GM19043 (cell line): Measurements from ENCODE around the gene ZNF777.
A peak's percentile ranks its signal among the peaks of the same experiment; 100 is the strongest.

Experiments
- ATAC-seq: cut with Tn5 transposase; IDR thresholded peaks from one replicate; pipeline ENCODE4 v1.9.1; 2021; ENCODE audit warnings: low read depth; ENCODE audit not compliant: unreplicated experiment

ZNF777 gene

DNA sequence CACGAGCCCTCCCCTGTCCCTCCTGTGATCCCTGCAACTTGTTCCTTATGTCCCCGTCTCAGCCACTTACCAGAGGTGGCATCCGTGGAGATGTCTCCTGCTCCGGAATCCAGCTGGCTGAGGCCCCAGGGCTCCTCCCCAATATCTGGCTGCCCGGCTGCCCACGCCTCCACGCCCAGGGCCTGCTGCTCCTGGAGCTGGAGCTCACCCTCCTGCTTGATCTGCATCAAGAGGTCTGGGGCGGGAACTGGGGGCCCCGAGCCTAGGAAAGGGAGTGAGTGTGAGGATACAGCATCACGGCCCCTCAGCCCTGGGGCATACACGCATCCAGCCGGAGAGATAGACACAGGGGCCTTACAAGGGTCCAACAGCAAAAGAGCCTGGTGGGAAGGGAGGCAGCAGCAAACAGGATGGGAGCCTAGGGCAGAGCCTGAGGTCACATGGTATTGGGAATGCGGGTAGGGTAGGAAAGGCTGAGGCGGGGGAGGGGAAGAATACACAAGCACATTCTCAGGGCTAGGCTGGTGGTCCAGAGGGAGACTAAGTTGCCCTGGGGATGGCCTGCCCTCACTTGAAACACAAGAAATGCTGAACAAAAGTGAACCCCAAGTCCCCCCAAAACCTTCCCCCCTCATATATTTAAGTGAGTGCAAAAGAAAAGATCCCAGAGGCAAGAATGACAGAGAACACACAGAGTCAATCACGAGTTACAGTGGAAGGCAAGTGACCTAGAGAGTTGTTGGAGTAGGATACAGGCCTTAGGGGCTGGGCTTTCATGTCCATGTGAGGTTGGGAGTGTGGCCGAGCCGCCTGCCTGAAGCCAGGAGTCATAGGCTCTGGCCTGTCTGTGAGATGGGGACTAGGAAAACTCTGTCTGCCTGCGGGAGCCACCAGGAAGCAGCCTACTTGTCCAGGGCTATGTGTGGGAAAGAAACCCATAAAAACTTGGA lies 16.9 kb upstream of the ZNF777 start:
- ATAC-seq = no peak

GRCh38 chr7:149476791-149477190 lies 15.9 kb upstream of the ZNF777 start:
- ATAC-seq = no peak

GRCh38 chr7:149475121-149476045 lies 14.5 kb upstream of the ZNF777 start:
- no peak for ATAC-seq

DNA sequence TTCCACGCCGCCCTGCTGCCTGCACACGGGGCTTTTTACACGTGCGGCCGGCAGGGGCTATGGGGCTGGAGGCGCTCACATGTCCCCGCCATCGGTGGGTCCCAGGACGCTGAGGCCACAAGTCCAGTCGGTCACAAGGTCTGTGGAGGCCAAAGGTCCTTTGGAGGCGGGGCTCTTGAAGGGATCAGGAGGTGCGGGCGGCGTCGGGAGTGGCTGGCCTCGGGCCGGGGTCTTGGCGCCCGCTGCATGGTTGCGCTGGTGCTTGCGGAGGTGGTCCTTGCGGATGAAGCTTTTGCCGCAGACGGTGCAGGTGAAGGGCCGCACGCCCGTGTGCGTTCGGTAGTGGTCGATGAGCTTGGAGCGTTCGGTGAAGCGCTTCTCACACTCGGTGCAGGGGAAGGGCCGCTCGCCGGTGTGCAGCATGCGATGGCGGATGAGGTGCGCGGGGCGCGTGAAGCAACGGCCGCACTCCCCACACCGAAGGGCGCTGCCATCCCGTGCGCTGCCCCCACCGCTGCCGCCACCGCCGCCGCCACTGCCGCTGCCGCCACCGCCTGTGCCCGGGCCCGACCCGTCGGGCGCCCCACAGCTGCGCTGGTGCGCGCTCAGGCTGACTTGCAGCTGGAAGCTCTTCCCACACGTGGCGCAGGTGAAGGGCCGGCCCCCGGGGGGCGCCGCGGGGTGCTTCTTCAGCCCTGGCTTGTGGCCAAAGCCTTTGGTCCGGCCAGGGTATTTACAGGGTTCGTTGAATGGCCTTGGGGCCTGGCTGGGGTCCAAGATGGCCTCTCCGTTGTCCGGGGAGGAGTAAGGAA lies 13.7 kb upstream of the ZNF777 start:
- no peak for ATAC-seq

- ATAC-seq = no peak
Observed at GRCh38 chr7:149473251-149473650, 12.4 kb upstream of the ZNF777 start.

- no peak for ATAC-seq
Observed at GRCh38 chr7:149471289-149471953, 10.6 kb upstream of the ZNF777 start.

DNA sequence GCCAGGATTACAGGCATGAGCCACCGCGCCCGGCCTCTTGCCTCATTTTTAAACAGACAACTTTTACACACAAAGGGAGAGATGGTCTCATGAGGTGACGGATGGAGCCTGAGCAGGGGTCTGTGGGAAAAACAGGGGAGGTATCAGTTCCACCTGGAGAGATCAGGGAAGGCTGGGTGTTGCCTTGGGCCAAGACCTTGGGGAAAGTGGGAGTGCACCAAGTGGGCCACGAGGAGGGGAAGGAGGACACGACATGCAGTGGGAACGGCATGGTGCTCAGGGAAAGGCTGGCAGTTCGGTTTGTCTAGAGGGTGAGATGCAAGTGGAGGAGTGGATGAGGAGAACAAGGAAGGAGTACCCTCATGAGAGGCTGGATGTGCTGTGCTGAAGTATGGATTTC lies 8.9 kb upstream of the ZNF777 start:
- ATAC-seq = no peak

DNA sequence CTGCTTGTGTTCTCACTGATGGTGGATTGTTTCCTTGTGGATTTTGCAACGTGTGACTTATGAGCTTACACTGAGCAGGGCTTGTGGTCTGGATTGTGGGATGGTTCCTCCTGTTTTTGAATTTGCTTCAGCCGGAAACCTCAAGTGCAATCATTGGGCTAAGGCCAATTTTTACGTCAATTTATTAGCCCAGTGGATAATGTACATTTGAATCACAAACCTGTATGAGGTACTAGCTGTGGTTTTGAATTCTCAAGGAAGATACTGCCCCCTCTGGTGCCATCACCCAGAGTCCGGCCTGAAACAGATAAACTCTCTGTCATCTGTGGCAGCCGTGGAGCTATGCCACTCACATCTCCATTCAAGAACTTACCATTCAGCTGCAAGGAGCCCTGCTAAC lies 7.3 kb upstream of the ZNF777 start:
- ATAC-seq = no peak

DNA sequence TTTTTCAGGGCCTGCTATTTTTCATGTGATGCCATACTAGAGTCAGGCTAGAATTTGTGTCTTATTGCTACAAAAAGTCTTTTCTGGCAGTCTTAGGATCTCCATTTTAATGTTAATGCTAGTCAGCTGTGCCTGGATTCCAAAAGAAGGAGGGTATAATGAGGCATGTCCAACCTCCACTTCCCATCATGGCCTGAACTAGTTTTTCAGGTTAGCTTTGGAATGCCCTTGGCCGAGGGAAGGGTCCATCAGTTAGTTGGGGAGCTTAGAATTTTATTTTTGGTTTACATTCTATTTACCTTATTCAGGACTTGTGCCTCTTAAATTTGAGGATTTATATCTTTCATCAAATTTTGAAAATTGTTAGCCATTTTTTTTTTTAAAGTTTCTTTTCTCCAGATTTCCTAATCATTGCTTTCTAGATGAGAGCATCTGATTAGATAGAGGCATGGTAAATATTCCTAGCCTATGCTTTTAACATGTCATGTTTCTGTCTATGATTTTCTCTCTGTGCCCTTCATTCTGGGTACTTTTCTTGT lies 6.5 kb upstream of the ZNF777 start:
- ATAC-seq = no peak

GRCh38 chr7:149466364-149466763 lies 5.5 kb upstream of the ZNF777 start:
- ATAC-seq = no peak

- ATAC-seq = no peak
Observed at GRCh38 chr7:149463500-149464161, 2.8 kb upstream of the ZNF777 start.

DNA sequence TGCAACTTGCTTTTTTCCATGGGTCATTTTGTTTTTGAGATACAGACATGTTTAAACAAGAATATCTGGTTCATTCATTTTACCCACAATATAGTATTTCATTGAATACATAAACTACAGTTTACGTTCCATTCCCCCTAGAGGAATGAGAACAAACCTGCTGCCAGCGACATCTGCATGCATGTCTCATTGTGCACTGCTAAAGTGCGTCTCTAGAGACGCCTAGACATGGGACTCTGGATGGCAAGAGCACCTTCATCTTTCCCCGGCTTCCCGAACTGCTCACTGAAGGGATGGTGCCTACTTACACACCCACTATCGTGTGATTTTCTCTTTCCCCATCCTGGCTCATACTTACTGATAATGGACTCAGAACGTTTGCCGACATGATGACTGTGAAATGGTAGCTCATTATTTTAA lies 1.2 kb upstream of the ZNF777 start:
- no peak for ATAC-seq

- ATAC-seq = peak; percentile 26
Observed at GRCh38 chr7:149459540-149460452, 1.1 kb downstream of the ZNF777 start.

DNA sequence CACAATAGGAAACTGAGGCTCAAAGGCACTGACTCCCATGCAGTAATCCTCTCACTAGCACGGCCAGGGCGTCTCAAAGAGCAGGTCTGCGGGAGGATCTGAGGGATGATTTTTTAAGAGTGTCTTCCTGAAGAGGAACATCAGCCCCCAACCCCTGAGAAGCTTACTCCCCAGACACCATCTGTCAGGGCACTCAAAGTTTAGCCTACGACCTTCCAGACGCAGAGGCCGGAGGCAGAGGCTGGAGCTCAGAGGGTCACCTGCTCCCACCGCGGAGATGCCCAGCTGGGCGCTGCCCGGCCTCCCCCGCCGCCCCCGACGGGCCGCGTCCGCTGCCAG lies 1.7 kb downstream of the ZNF777 start:
- no peak for ATAC-seq

DNA sequence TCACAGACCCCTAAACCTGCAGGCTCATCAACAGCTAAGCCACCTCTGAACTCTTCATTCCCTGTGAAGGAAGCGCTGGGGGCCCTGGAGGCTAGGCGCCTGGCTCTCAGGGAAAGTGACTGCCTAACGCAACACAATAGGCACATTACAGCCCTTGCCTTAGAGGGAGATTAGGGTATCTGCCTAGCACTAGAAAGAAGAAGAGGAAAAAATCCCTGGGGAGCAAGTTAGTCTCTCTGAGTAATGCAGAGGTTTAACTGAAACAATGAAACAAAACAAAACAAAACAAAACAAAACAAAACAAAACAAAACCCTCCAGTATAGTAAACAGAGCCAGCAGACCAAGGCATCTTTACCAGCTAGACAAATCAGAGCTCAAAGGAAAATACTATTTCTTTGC lies 2.6 kb downstream of the ZNF777 start:
- ATAC-seq = no peak

DNA sequence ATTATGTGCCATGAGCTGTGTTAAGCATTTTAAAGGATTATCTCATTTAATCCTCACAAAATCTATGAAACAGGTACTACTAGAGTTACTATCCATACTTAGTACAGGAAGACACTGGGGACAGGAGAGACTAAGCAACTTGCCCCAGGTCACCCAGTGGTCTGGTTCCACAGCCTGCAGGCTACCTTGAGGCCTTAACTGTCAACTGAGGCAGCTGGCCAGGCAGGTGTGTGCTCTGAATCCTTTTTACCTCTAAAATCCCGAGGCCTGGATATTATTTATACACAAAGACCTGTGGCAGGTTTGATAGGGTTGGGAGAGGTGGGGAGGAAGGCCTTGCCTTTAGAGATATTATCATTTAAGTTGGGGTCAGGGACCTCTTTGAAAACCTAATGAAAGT lies 3.1 kb downstream of the ZNF777 start:
- no peak for ATAC-seq

GRCh38 chr7:149456506-149457421 lies 4.1 kb downstream of the ZNF777 start:
- no peak for ATAC-seq
